Stimulated activated CD4-positive, alpha-beta T cell treated with anti-CD3 and anti-CD28 coated beads, TNF-alpha, amount 100 ng/mL, for 1 hour (primary cell): ENCODE measurements around the gene OMA1.

Source experiments
- DNase-seq, 3 donors: peaks; one replicate each; pipeline ENCODE4 v3.0.0-alpha.2; 2020; ENCODE audit warnings: low read depth in 3 of 3, low spot score in 1 of 3

The OMA1 gene

DNA sequence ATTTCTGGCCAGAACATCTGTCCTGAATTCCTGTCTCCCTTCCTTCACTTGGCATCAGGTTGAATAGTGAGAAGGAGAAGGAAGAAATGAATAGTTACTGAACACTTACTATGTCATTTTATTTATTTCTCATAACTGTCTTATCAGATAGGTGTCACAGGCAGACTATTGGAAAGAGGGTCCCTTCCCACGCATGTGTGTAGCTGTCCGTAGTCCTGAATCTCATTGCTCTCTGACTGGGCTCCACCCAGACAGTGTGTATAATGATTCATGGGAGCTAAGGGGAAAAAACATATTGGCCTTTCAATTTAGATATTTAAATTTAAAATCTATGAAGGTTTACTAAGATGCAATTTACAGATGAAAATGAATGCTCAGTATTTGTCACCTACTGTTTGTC lies 86.1 kb downstream of the OMA1 start:
- no peak for DNase-seq

DNA sequence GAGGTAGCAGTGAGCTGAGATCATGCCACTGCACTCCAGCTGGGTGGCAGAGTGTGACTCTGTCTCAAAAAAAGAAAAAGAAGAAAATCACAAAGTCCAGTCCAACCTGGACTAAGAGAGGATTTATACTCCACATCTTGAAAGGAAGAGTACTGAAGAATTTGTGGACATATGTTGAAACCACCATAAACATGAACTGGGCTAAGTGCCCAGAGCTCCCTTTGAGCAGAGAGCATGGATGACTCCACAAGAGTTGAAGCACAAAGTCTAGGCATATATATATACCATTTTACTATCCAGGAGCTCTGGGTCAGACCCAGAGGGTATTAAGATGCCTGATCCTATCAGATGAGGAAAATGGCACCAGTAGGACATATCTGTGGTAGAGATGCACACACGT lies 86.6 kb downstream of the OMA1 start:
- no peak for DNase-seq

DNA sequence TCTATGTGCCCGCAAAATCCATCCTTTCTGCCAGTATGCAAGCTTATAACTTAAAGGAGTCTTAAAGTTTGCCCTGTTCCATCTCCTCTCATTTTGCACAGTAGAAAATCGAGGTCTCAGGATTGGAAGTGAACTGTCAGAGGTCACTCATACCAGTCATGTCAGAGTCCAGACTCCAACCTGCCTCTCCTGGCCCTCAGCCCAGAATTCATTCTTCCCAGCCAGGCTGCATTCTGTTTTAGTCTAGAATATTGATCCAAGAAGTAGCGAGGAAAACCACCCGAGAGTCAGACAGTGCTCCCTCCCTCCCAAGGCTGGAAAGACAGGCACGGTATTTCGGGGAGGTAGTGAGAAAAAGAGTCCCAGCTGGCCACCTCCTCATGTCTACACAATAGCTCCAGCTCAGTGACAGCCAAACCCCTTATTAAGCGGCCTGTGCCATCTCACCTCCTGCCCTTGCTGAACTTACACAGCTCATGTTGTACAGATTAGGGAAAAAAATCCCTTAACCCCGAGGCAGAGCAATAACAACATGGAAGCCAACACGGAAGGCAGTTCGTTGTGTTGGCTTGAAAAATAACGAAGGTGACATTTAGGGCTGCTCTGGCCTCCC lies 89.4 kb downstream of the OMA1 start:
- DNase-seq, result no peak

DNA sequence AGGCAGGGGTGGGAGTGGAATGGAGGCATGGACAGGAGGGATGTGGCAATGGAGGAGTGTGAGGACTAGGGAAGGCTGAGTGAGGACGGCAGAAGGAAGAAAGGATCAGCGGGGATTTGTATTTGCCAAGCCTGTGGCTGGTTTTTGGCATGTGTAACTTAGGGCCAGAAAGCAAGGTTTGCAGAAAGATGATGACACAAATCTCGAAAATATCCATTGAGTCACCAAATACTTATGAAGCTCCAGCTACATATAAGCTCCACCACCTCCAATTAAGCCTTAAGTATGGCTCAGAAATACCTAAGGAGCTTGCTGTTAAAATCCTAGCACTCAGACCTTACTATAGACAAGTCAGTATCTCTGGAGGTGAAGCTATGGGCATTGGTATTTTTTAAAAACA lies 90.1 kb downstream of the OMA1 start:
- DNase-seq, result no peak

DNA sequence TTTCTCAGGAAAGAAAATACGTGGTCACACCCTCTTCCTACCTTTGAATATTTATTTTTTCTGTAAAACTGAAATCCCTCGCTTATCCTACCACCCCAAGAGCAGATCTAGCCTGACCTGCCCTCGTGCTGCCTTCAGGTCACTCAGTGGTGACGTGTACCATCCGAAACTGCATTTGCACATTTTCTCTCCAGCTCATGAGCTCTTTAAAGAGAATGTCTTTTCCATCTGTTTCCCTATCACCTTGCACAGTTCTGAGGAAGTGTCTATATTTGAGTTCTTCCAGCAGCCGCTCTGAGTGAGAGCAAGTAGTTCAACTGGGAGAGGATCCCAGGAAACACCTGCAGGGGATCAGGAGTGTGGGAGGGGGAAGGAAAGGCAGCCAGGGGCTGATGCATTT lies 91.7 kb downstream of the OMA1 start:
- DNase-seq, result no peak

DNA sequence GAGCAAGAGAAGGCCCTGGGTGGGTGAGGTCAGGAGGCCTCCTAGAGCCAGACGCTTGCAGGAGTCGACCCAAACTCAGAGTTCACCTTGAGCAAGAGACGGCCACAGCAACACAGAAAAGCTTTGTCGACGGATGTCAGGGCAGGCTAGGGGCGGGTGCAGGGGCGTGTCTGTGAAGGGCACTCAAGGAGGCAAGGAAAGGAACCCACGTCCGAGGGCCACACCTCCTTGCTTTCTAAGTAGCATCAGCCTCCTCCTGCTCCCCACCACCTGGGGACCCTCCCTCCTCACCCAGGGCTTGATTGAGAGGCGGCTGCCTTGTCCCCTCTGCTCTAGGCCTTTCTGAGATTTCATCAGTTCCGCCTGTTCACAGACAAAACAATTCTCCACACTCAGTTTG lies 92.1 kb downstream of the OMA1 start:
- DNase-seq, result no peak

DNA sequence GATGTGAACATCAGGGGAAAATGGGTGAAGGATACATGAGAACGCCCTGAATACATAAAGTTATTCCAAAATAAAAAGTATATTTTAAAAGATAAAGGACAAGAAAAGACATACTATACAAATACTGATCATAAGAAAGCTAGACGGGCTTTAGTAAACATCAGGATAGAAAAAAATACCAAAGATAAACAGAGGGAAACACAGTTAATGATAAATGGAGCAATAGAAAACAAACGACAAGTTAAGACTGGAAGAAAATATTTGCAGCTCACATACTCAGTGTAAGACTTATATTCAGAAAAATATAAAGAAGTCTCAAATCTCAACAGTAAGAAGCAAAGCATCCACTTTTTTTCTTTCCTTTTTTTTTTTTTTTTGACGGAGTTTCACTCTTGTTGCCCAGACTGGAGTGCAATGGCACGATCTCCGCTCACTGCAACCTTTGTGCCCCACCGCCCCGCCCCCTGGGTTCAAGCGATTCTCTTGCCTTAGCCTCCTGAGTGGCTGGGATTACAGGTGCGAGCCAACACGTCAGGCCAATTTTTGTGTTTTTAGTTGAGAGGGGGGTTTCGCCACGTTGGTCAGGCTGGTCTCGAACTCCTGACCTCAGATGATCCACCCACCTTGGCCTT lies 94.8 kb downstream of the OMA1 start:
- no peak for DNase-seq

DNA sequence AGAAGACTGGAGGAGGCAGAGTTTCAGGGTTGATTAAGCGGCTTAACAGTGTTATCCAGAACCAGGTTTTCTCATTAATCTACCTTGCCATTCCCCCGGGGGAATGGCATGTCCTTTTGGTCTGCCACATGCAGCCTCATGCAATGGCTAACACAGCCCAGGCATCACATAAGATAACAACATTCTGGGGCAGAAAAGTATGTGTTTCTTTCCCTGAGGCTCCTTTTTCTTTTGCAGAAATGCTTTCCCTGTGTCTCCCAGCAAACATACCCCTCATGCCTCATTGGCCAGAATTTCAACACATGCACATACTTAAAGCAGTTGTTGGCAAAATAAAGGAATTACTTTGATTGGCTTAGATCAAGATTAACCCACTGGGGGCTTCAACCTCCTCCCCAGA lies 98.6 kb downstream of the OMA1 start:
- no peak for DNase-seq

DNA sequence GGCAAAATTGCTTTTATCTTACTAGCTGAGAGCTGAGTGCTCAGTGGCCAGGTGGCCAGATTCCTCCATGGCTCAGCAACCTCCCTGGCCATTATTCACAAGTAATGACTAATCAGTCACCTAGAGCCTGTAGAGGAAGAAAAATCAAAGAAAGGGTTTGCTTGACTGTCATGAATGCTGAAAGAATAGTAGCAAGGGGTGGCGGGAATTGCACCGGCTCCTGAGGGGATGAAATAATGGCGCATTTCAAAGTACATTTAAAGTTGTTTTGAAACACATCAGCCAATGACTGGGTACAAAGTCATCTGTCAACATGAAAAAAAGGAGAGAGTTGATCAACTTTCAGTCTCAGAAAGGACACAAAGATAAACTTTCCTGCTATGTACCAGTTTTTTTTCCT lies 99.5 kb downstream of the OMA1 start:
- DNase-seq, result no peak

DNA sequence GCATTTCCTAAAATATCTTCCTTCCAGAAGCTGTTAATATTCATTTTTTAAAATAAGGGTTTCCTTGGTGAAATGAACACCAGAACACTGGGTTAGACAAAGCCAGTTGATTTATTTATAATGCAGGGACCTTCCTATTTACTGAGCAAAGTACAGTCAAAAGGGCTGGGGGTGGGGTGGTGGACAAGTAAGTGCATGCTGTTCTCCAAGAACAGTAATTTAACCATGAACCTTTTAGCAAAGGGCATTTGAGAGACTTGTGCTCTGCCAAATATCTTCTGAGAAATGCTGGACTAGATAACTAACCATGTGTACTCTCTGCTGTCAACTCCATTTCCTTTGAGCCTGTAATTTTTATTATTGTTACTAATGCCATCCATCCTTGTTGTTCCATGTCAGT lies 100.2 kb downstream of the OMA1 start:
- no peak for DNase-seq

DNA sequence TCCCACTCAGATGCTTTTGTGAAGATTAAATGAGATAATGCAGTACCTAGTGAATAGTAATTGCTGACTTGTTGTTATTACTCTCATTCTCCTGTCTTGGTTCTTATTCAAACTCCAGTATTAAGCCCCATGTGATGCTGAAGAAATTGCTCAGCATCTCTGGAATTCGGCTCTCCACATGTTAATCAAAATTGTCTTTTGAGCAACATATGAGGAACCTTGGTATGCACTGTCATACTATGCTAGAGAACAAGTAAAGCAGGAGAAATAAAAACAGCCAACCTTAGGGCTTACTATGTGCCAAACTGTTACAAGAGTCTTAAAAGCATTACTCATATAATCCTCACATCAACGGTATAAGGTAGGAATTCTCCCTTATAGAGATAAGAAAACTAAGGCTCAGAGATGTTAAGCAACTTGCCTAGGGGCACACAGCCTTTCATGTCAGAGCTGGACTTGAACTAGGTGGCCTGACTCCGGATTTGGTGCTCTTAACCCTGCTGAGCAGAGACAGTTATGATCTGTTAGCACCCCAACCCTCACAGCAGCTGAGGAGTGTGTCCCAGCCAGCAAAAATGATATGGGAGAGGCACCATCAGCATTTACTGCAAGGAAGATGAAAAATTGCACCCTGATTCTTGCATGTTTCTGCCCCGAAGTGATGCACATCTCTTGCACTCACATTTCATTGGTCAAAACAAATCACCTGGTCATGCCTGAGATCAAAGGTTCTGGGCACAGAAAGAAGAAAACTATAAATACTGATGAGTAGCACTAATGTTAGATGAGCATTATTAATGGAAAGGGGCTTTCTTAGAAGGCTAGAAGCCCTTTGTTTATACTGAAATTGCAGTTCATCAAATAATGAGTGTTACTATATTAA lies 102.3 kb downstream of the OMA1 start:
- DNase-seq, result no peak

DNA sequence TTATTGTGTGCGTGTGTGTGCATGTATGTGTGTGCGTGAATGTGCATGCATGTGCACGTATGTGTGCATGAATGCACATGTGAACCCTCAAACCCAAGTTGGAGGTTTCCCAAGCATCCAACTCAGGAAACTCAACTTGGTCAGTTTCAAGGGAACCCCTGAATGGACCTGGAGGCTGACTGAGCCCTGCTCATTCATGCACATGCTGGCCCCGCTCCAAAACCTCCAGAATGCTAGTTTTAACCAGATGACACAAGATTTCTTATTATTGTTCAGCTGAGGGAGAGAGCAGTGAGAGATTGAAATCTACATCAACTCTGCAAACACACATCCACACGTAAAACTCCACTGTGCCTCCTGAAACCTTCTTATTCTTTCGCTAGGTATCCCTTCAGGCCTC lies 104.4 kb downstream of the OMA1 start:
- DNase-seq, result no peak

DNA sequence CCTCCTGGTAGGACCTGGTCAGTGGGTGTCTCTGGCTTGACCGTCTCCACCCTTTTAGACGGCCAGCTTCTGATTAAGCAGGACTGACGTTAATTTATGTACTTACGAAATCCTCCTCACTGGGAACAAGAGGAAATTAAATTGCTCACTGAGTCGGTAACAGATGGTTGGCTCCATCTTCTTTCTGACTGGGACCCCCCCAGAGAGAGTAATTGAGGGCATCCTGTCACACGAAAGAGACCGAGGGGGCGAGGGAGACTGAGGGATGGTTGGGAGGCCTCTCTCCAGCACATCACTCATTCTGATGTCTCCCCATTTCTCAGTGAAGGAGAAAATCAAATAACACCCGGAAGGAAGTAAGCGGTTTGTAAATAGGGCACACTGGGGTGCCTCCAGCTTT lies 104.8 kb downstream of the OMA1 start:
- DNase-seq, result no peak

DNA sequence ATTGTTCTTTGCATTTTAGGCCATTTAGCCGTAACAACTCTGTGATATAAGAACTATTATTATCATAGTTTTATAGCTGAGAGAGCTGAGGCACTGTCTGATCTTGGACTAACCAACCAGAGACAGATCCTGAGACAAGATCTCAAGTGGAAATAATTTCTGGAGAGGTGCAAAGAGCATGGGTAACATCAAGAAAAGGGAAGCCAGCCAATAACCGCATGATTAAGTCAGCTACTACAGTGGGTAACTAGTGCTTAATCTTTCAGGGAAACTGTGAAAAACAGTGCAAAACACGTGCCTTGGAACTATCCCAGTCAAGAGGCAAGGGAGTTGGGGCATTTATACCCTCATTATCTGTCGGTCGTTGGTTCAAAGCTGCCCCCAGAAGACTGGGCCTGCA lies 105.8 kb downstream of the OMA1 start:
- no peak for DNase-seq

DNA sequence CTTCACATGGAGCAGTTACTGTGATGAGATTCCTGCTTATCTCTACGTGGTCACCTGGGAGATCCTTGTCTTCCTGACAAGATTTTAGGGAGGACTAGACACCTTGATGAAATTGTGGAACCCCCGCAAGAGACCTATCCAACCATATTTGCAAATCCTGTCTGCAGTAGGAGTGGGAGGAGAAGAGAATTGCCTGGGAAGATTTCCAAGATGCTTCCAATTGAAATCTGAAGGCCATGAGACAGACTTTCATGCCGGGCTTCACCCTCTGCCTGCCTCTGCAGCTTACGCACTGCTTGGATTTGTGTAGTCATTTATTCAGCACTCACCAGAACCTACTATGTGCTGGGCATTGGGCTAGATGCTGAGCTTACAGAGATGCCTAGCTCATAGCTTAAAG lies 106.6 kb downstream of the OMA1 start:
- DNase-seq, result no peak

DNA sequence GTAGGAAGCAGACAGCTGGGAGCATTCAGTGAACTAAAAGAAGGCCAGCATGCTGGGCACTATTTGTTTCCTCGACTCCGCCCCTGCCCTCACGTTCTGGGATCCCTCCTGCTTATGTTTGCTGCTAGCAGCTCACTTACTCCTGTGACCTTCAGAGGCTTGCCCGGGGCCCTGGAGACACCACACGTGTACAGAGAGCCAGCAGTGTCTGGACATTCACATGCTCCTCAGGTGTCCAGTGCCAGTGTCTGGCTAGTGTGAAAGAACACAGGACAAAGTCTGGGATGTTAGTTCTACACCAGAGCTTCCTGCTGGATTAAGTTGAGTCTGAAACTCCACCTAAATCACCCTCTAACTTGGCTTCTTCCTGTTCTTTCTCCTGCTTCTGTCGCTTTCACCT lies 108.1 kb downstream of the OMA1 start:
- DNase-seq, result no peak

DNA sequence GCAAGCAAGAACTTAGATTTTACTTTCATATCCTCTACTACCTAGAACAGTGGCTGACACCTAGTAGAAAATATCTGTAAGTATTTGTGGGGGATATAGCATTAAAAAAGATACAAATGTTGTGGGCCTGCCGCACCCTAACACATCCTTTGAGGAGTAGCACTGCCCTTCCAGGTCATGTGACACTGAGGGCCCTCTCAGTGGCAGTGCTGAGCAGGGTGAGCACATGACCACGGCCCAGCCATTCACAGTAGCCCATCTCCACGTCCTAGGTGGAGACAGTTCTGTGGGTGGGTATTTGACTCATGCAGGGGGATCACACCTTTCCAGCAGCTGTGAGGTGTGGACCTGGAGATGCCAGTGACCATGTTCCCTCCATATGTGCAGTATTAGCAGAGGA lies 108.9 kb downstream of the OMA1 start:
- no peak for DNase-seq

DNA sequence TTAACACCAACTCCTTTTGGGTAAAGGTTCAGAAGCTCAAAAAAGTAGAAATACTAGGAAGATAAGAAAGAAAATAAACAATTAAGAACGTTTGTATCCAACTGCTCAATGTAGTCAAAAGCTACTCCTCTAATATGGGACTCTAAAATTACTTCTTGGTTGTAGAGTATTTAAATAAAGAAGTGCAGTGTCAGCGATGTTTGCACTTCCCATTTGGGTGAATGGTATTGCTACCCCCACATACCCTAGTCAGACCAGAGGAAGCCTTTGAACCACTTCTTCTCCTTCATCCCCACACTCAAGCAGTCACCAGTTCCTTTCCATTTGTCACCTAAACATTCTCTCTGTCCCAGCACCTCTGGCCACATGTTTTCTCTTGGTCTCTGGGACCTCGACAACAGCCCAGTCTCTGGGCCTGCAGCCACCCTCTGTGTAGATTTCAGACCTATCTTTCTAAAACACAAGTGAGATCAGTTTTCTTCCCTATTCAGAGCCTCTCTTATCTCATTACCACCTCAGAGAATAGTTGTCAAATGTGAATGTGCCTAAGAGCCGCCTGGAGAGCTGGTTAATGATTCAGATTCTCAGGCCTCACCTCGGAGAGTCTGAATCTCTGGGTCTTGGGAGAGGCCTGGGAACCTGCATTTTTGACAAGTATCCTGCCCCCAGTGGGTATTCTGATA lies 109.8 kb downstream of the OMA1 start:
- no peak for DNase-seq

DNA sequence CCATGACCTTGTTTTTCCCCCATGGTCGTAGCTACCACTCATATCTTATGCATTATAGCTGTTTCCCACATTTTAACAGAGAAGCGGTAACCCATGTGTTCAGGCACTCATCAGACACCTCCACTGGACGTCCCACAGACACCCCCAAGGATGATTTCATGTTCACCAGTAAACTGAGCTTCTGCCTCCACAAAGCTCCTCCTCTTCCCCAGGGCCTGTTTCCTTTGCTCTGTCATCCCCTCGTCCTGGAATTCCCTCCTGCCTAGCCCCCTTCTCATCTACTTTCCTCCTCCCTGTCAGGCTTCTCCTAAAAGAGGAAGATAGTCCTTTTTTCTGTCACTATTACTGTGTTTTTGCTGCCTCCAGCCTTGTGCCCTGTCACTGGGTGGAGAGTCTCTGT lies 111.2 kb downstream of the OMA1 start:
- DNase-seq, result no peak

DNA sequence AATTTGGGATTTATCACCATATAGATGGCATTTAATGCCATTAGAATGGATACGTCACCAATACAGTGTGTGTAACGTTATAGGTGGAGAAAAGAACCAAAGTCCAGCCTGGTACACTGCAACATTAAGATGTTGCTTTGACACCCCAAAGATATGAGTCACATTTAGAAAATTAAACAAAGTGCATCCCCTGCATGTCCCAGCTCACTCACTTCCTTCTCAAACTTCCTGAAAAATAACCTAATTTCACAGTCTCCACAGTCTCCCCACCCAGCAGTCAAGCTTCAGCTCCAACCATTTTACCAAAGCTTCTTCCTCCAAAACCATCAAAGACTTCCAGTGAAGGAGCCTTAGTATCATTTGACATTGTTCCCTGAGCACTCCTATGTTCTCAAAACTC lies 111.9 kb downstream of the OMA1 start:
- DNase-seq, result no peak

DNA sequence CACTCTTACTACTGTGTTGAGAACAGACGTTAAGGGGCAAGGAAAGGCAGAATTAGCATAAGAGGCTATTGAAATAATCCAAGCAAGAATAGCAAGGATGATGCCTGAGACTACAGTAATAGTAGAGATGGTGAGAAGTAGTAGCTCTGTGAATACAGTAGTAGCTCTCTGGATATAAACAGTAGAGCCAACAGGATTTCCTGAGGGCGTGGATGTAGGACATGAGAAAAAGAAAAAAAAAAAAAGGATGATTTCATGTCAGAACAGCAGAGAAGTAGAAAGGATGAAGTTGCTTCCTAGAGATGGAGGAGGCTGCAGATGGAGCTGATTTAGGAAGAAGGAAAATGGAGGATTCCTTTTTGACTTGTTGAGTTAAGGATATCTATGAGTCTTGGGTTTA lies 112.3 kb downstream of the OMA1 start:
- no peak for DNase-seq
